ENCODE data around the gene MND1. TPM values are rescaled to one million over a fixed set of nuclear protein-coding genes. Genes with fewer than 3 reads are reported as not detected.

Gene MND1, protein sequence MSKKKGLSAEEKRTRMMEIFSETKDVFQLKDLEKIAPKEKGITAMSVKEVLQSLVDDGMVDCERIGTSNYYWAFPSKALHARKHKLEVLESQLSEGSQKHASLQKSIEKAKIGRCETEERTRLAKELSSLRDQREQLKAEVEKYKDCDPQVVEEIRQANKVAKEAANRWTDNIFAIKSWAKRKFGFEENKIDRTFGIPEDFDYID
- total RNA-seq (1 to 10 TPM in 1 of 2 donors, under 1 TPM in 1; 0.81 to 1.3 TPM), polyA plus RNA-seq (under 1 TPM in 1 of 2 donors, not detected in 1; 0.23 TPM)
- long read RNA-seq, donor 1, partial matches to known transcripts, result 0 of 1 reads
- long read RNA-seq, donor 1, other reads (novel, unspliced or antisense), result 1 of 1 reads
- long read RNA-seq, donor 2, result 0 reads

DNA sequence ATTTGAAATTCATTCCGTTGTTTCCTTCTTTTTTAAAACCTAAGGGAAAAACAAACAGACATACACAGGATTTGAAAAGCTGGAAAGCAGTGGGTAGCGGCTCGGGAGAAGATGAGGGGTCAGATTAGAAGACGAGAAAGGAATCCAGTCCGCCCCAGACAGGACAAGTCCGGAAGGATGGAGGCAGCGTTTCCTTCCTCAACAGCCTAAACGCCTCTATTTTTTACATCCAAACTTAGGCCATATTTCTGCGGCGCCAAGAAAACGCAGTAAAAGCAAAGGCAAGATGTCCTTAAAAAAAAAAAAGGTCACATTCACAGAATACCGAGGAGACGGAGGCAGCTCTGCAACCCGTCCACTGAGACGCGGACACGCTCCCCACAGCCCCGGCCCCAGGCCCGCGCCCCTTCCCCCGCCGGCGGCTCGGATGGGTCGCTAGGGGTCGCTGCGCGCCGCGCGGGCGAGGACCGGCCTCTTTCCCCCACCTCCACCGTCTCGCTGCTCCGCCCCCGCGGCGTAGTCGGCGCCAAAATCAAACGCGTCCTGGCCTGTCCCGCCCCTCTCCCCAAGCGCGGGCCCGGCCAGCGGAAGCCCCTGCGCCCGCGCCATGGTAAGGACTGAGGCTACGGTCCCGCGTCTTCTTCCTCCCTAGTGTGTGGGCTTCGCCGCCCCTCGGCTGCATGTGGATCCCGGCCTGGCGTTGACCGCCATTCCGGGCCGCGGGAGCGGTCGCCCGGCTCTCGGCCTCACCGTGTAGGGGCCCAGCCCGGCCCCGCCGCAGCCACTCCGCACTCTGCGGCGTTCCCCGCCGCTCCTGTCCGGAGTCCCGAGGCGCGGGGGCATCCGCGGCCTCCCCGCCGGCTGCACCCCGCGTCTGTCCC, at the start of gene MND1:
Gene MND1, plus strand, starts transcription at position 558 of the 881 bp plus-strand sequence. Its CDS starts 50 bp downstream, at position 608.
- Histone ChIP-seq H3K27ac (ENCODE audit: low read depth in 1 of 2, low read length in 2 of 2) (no peak within 1 kb of the TSS), H3K27me3 (ENCODE audit: control insufficient read depth in 1 of 2, insufficient read depth in 2 of 2, low read length in 1 of 2) (no peaks in the 10 kb centered on the region), H3K9me3 (ENCODE audit: control insufficient read depth, low read length) (no peaks in the 10 kb centered on the region), H3K4me1 (ENCODE audit: control insufficient read depth in 1 of 2, insufficient read depth in 2 of 2, low read length in 2 of 2) (no peaks in the 10 kb centered on the region), H3K36me3 (ENCODE audit: control insufficient read depth in 1 of 2, insufficient read depth in 2 of 2, low read length in 1 of 2) (no peaks in the 10 kb centered on the region), H3K4me3 (ENCODE audit: low read length in 2 of 2) (peak within 1 kb of the TSS; percentile 71 to 93)
- intact Hi-C loops (cut with DNase I), result loop anchor here (1.0 to 10.0 kb wide), 8 partner anchors 58 to 408 kb away; partner anchors contain the start of gene TMEM131L (in 2 of the 2)
- WGBS, 2 donors, result 1% methylated on average over 86 of the region's 86 CpGs
- ATAC-seq (ENCODE audit: low FRiP score), result peak; percentile 97
- peak; percentile 90 to 97 for DNase-seq

DNA sequence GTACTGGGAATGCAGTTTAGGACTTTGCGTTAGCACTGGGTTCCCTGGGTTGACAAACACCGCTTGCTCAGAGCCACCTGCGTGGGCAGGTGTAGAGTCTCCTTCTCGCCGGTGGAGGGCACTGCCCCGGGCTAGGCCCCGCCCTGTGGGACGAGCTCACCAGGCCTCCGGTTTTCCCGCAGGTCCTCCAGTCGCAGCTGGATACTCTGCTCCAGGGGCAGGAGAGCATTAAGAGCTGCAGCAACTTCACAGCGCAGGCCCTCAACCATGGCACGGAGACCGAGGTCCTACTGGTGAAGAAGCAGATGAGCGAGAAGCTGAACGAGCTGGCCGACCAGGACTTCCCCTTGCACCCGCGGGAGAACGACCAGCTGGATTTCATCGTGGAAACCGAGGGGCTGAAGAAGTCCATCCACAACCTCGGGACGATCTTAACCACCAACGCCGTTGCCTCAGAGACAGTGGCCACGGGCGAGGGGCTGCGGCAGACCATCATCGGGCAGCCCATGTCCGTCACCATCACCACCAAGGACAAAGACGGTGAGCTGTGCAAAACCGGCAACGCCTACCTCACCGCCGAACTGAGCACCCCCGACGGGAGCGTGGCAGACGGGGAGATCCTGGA, 49.2 kb upstream of the MND1 start:
- Histone ChIP-seq H3K4me1 (ENCODE audit: control insufficient read depth in 1 of 2, insufficient read depth in 2 of 2, low read length in 2 of 2) (peaks cover 0 to 3% of the 10 kb centered on the region in 2 donors), H3K27ac (ENCODE audit: low read depth in 1 of 2, low read length in 2 of 2) (no peak overlapping the region), H3K9me3 (ENCODE audit: control insufficient read depth, low read length) (peaks cover 2% of the 10 kb centered on the region), H3K36me3 (ENCODE audit: control insufficient read depth in 1 of 2, insufficient read depth in 2 of 2, low read length in 1 of 2) (peaks cover 0 to 3% of the 10 kb centered on the region in 2 donors), H3K27me3 (ENCODE audit: control insufficient read depth in 1 of 2, insufficient read depth in 2 of 2, low read length in 1 of 2) (no peaks in the 10 kb centered on the region), H3K4me3 (ENCODE audit: low read length in 2 of 2) (no peak overlapping the region)
- ATAC-seq (ENCODE audit: low FRiP score) (no peak), DNase-seq (no peak)
- 96% methylated on average over 40 of the region's 40 CpGs for WGBS, 2 donors
- intact Hi-C loops (cut with DNase I), result no loop called here

DNA sequence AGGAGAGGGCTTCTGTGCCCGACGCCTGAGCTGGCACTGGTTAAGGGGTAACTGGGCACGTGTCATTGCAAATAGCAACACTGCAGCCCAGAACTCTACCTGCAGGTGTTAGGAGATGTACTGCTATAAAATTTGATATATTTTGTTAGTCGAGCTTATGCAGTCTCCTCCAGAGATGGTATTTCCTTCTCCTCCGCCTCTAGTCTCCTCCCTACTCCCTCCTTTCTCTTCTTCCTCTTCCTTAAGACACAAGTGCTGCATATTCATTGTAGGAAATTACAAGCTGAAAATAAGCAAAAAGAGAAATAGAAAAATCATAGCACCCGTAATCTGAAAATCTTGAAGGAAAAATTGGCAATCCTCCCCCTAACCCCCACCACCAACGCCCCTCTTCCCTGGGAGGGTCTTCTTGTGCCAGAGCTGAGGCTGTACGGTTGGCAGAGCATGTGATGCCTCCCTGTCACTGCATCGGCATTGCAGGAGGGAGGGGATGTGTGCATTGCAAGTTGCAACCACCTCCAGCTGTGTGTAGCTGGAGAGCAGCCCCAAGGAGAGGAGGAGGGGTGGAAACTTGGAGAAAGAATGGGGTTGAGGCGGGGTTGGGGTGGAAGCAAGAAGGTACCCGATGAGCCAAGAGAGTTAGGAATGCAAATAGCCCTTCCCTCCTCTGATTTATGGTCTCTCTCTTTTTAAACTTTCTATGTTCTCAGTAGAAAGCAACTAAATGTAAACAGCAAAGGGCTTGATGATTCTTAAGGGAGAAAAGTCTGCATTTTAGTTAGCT, 48.3 kb upstream of the MND1 start:
- WGBS, 2 donors, result 33 to 38% methylated on average over 11 of the region's 11 CpGs
- intact Hi-C loops (cut with DNase I), result no loop called here

GRCh38 chr4:153297116-153297515, 47.4 kb upstream of the MND1 start:
- DNase-seq (no peak), ATAC-seq (ENCODE audit: low FRiP score) (no peak)
- Histone ChIP-seq H3K4me1 (ENCODE audit: control insufficient read depth in 1 of 2, insufficient read depth in 2 of 2, low read length in 2 of 2) (peaks cover 0 to 3% of the 10 kb centered on the region in 2 donors), H3K27ac (ENCODE audit: low read depth in 1 of 2, low read length in 2 of 2) (no peak overlapping the region), H3K36me3 (ENCODE audit: control insufficient read depth in 1 of 2, insufficient read depth in 2 of 2, low read length in 1 of 2) (peaks cover 0 to 3% of the 10 kb centered on the region in 2 donors), H3K27me3 (ENCODE audit: control insufficient read depth in 1 of 2, insufficient read depth in 2 of 2, low read length in 1 of 2) (no peaks in the 10 kb centered on the region), H3K9me3 (ENCODE audit: control insufficient read depth, low read length) (peaks cover 2% of the 10 kb centered on the region), H3K4me3 (ENCODE audit: low read length in 2 of 2) (no peak overlapping the region)
- WGBS, 2 donors, result 57 to 68% methylated on average over 8 of the region's 8 CpGs
- intact Hi-C loops (cut with DNase I), result no loop called here

More for the DNA sequence above, 48.3 kb upstream of the MND1 start:
- Histone ChIP-seq H3K4me1 (ENCODE audit: control insufficient read depth in 1 of 2, insufficient read depth in 2 of 2, low read length in 2 of 2) (peaks cover 0 to 3% of the 10 kb centered on the region in 2 donors), H3K4me3 (ENCODE audit: low read length in 2 of 2) (no peak overlapping the region), H3K9me3 (ENCODE audit: control insufficient read depth, low read length) (peaks cover 2% of the 10 kb centered on the region), H3K36me3 (ENCODE audit: control insufficient read depth in 1 of 2, insufficient read depth in 2 of 2, low read length in 1 of 2) (peaks cover 0 to 3% of the 10 kb centered on the region in 2 donors), H3K27me3 (ENCODE audit: control insufficient read depth in 1 of 2, insufficient read depth in 2 of 2, low read length in 1 of 2) (no peaks in the 10 kb centered on the region), H3K27ac (ENCODE audit: low read depth in 1 of 2, low read length in 2 of 2) (no peak overlapping the region)
- ATAC-seq (ENCODE audit: low FRiP score) (no peak), DNase-seq (no peak)

DNA sequence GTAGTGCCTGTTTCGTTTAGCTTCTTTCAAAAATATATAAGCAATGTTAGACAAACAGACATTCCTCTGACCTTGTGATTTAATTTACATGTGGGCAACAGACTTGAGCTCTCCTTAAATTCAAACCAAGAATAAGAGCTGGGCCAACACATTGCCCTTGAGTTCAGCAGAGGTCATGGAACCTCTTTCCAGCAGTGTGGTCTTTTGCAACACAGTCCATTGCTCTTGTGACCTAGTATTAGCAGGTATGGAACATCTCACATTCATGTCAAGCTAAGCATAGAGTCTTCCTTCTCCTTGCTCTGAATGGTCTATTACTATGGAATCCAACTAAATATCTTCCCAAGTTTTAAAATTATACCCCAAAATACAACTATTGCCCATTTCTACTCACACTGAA, 33.7 kb upstream of the MND1 start:
- no peaks in the 10 kb centered on the region for H3K4me1 ChIP-seq (ENCODE audit: control insufficient read depth in 1 of 2, insufficient read depth in 2 of 2, low read length in 2 of 2)
- no peak for ATAC-seq (ENCODE audit: low FRiP score)
- 95 to 97% methylated on average over 1 of the region's 1 CpG for WGBS, 2 donors
- no peak for DNase-seq
- H3K27ac ChIP-seq (ENCODE audit: low read depth in 1 of 2, low read length in 2 of 2), result no peak overlapping the region
- peaks cover 1% of the 10 kb centered on the region for H3K9me3 ChIP-seq (ENCODE audit: control insufficient read depth, low read length)
- intact Hi-C loops (cut with DNase I), result no loop called here
- no peak overlapping the region for H3K4me3 ChIP-seq (ENCODE audit: low read length in 2 of 2)
- H3K36me3 ChIP-seq (ENCODE audit: control insufficient read depth in 1 of 2, insufficient read depth in 2 of 2, low read length in 1 of 2), result no peaks in the 10 kb centered on the region
- no peaks in the 10 kb centered on the region for H3K27me3 ChIP-seq (ENCODE audit: control insufficient read depth in 1 of 2, insufficient read depth in 2 of 2, low read length in 1 of 2)

DNA sequence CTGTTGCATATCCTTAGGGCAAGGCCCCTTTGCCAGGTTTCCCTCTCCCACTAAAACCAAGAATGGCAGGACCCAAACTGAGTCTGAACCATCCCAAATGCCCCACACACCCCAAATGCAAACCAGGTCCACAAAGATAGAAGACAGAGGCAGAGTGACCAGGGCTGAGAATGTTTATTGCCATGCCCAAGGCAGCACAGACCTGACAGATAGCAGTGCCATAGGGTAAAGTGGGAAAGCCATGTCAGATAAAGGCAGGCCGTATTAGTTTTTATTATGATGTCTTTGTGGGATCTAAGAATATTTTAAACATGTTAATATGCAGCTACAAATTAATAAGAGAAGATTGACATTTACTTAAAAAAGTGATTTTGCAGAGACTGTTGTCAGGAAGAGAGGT, 29.6 kb upstream of the MND1 start:
- Histone ChIP-seq H3K4me1 (ENCODE audit: control insufficient read depth in 1 of 2, insufficient read depth in 2 of 2, low read length in 2 of 2) (no peaks in the 10 kb centered on the region), H3K4me3 (ENCODE audit: low read length in 2 of 2) (no peak overlapping the region), H3K9me3 (ENCODE audit: control insufficient read depth, low read length) (no peaks in the 10 kb centered on the region), H3K27ac (ENCODE audit: low read depth in 1 of 2, low read length in 2 of 2) (no peak overlapping the region), H3K36me3 (ENCODE audit: control insufficient read depth in 1 of 2, insufficient read depth in 2 of 2, low read length in 1 of 2) (no peaks in the 10 kb centered on the region), H3K27me3 (ENCODE audit: control insufficient read depth in 1 of 2, insufficient read depth in 2 of 2, low read length in 1 of 2) (no peaks in the 10 kb centered on the region)
- DNase-seq, result no peak
- ATAC-seq (ENCODE audit: low FRiP score), result no peak
- intact Hi-C loops (cut with DNase I), result loop anchor here in 1 of 2 donors (5.0 kb wide), 1 partner anchor 108 kb away; no protein-coding TSS in a partner anchor
- 90 to 97% methylated on average over 1 of the region's 1 CpG for whole genome bisulfite sequencing, 2 donors

- no peak overlapping the region for H3K27ac ChIP-seq (ENCODE audit: low read depth in 1 of 2, low read length in 2 of 2)
- H3K4me3 ChIP-seq (ENCODE audit: low read length in 2 of 2), result no peak overlapping the region
- H3K9me3 ChIP-seq (ENCODE audit: control insufficient read depth, low read length), result no peaks in the 10 kb centered on the region
- no peak for DNase-seq
- intact Hi-C loops (cut with DNase I), result loop anchor here (1.0 to 5.0 kb wide), 3 partner anchors 112 to 176 kb away; no protein-coding TSS in a partner anchor
- no peaks in the 10 kb centered on the region for H3K4me1 ChIP-seq (ENCODE audit: control insufficient read depth in 1 of 2, insufficient read depth in 2 of 2, low read length in 2 of 2)
- H3K27me3 ChIP-seq (ENCODE audit: control insufficient read depth in 1 of 2, insufficient read depth in 2 of 2, low read length in 1 of 2), result no peaks in the 10 kb centered on the region
- peaks cover 0 to 4% of the 10 kb centered on the region in 2 donors for H3K36me3 ChIP-seq (ENCODE audit: control insufficient read depth in 1 of 2, insufficient read depth in 2 of 2, low read length in 1 of 2)
- WGBS, 2 donors, result 70 to 76% methylated on average over 2 of the region's 2 CpGs
- peak; percentile 65 for ATAC-seq (ENCODE audit: low FRiP score)
These were observed 25.7 kb upstream of the MND1 start for GRCh38 chr4:153318696-153319320.
